ENCODE data around the gene TDG. TPM values are rescaled to one million over a fixed set of nuclear protein-coding genes. Genes with fewer than 3 reads are reported as not detected.

Gene TDG
- total RNA-seq, 1 donor from 2014 or later, result 33.9 TPM

DNA sequence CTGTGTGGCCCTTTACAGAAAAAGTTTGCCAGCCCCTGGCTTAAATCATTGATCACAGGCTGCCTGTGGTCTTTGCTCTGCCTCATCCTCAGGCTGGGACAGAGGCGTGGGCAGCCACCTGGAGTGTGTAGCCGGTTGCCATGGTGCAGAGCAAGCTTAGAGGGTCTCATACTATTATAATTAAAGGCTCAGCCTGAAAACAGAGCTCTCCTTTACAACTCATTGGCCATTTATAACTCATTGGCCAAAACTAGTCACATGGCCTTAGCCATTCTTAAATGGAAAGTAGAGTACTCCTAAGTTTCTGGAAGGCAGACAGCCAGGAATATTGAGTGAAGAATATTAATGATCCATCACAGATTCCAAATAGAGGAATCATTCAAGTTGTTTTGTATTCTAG, 32.4 kb upstream of the TDG start:
- H3K27ac Mint-ChIP-seq (ENCODE audit: unreplicated experiment), result no peak overlapping the region
- TF ChIP-seq, protein P1, sequence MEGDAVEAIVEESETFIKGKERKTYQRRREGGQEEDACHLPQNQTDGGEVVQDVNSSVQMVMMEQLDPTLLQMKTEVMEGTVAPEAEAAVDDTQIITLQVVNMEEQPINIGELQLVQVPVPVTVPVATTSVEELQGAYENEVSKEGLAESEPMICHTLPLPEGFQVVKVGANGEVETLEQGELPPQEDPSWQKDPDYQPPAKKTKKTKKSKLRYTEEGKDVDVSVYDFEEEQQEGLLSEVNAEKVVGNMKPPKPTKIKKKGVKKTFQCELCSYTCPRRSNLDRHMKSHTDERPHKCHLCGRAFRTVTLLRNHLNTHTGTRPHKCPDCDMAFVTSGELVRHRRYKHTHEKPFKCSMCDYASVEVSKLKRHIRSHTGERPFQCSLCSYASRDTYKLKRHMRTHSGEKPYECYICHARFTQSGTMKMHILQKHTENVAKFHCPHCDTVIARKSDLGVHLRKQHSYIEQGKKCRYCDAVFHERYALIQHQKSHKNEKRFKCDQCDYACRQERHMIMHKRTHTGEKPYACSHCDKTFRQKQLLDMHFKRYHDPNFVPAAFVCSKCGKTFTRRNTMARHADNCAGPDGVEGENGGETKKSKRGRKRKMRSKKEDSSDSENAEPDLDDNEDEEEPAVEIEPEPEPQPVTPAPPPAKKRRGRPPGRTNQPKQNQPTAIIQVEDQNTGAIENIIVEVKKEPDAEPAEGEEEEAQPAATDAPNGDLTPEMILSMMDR (IDR thresholded peaks at IDR 0.05), result no peak
- peaks cover 45% of the 10 kb centered on the region for H3K36me3 Mint-ChIP-seq (ENCODE audit: unreplicated experiment)
- no peaks in the 10 kb centered on the region for H3K9me3 Mint-ChIP-seq (ENCODE audit: unreplicated experiment)
- no peak overlapping the region for H3K4me3 Mint-ChIP-seq (ENCODE audit: unreplicated experiment)
- H3K4me1 Mint-ChIP-seq (ENCODE audit: unreplicated experiment), result peaks cover 45% of the 10 kb centered on the region
- DNase-seq (ENCODE audit: extremely low spot score, unreplicated experiment), result no peak
- no peaks in the 10 kb centered on the region for H3K27me3 Mint-ChIP-seq (ENCODE audit: unreplicated experiment)

DNA sequence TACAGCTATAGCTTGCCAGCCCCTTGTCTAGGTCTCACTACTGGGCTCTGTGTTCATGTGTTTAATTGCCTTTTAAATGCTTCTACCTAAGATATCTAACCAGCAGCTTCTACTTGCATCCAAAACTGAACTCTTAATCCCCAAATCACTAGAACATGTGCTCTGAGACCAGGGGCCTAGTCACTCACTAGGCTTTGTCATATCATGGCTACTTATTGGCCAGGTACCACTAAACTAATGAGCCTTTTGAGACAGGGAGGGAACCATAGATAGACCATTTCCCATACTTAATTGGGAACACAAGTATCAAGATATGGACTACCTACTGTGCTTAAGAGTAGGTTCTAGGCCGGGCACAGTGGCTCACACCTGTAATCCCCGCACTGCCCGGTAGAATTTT, 29.0 kb upstream of the TDG start:
- H3K36me3 Mint-ChIP-seq (ENCODE audit: unreplicated experiment), result peaks cover 74% of the 10 kb centered on the region
- no peak overlapping the region for H3K4me3 Mint-ChIP-seq (ENCODE audit: unreplicated experiment)
- H3K27me3 Mint-ChIP-seq (ENCODE audit: unreplicated experiment), result no peaks in the 10 kb centered on the region
- no peak overlapping the region for H3K27ac Mint-ChIP-seq (ENCODE audit: unreplicated experiment)
- H3K9me3 Mint-ChIP-seq (ENCODE audit: unreplicated experiment), result no peaks in the 10 kb centered on the region
- TF ChIP-seq, protein P1 (IDR thresholded peaks at IDR 0.05), result no peak
- DNase-seq (ENCODE audit: extremely low spot score, unreplicated experiment), result no peak
- peaks cover 29% of the 10 kb centered on the region for H3K4me1 Mint-ChIP-seq (ENCODE audit: unreplicated experiment)

DNA sequence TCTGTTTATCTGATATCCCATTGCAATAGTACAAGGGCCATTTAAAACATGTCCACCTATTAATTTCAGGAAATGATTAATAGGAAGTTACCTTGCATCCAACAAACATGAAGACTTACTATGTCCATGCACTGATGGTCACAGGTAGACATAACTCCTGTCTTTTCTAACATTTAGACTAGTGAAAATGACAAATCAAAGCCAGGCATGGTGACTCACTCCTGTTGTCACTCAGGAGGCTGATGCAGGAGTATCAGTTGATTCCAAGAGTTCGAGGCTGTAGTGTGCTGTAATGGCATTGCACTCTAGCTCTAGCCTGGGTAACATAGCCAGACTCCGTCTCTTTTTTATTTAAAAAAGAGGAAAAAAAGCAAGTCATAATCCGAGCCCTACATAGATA, 20.7 kb upstream of the TDG start:
- no peak overlapping the region for H3K27ac Mint-ChIP-seq (ENCODE audit: unreplicated experiment)

DNA sequence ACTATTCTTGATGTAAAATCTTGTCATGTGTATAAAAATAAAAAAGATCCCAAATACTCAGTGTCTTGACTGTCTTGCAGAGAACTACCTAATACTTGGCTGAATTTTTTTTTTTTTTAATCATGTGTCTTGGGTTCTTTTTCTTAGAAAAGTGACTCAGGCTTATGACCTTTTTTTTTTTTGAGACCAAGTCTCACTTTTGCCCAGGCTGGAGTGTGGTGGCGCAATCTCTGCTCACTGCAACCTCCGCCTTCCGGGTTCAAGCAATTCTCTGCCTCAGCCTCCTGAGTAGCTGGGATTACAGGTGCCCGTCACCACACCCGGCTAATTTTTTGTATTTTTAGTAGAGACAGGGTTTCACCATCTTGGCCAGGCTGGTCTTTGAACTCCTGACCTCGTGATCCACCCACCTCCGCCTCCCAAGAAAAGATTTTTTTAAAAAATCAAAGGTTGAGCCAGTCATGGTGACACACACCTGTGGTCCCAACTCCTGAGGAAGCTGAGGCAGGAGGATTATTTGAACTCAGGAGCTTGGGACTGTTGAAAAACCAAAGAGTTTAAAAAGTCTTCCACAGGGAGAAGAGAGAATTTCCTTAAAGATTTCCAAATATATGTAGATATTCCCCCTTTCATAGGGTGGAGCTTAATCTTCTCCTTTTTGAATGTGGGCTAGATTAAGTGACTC, 17.7 kb upstream of the TDG start:
- Mint-ChIP-seq H3K27ac (ENCODE audit: unreplicated experiment) (no peak overlapping the region), H3K4me3 (ENCODE audit: unreplicated experiment) (no peak overlapping the region), H3K36me3 (ENCODE audit: unreplicated experiment) (peaks cover 74% of the 10 kb centered on the region)

More for the DNA sequence above, 20.7 kb upstream of the TDG start:
- H3K9me3 Mint-ChIP-seq (ENCODE audit: unreplicated experiment), result no peaks in the 10 kb centered on the region
- TF ChIP-seq, protein P1 (IDR thresholded peaks at IDR 0.05), result no peak
- DNase-seq (ENCODE audit: extremely low spot score, unreplicated experiment), result no peak
- no peaks in the 10 kb centered on the region for H3K27me3 Mint-ChIP-seq (ENCODE audit: unreplicated experiment)
- H3K4me3 Mint-ChIP-seq (ENCODE audit: unreplicated experiment), result no peak overlapping the region
- no peaks in the 10 kb centered on the region for H3K4me1 Mint-ChIP-seq (ENCODE audit: unreplicated experiment)
- peaks cover 84% of the 10 kb centered on the region for H3K36me3 Mint-ChIP-seq (ENCODE audit: unreplicated experiment)

DNA sequence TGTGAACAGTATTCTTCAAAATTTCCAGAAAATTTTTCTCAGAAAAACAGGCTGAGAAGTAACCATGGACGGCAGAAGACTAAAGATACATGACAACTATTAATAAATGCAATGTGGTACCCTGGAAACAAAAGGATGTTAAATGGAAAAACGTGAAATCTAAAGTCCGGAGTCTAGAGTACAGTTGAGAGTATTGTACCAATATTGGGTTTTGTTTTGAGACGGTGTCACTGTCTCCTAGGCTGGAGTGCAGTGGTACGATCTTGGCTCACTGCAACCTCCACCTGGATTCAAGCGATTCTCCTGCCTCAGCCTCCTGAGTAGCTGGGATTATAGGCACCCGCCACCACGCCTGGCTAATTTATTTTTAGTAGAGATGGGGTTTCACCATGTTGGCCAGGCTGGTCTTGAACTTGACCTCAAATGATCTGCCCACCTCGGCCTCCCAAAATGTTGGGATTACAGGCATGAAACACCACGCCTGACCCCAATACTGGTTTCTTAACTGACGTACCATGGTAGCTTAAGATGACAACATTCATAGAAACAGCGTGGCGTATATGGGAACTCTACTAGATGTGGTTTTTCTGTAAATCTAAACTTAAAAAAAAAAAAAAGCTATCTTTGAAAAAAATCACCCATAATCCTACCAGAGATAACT, 16.8 kb upstream of the TDG start:
- H3K36me3 Mint-ChIP-seq (ENCODE audit: unreplicated experiment), result peaks cover 72% of the 10 kb centered on the region
- no peak for DNase-seq (ENCODE audit: extremely low spot score, unreplicated experiment)
- no peak overlapping the region for H3K27ac Mint-ChIP-seq (ENCODE audit: unreplicated experiment)
- no peaks in the 10 kb centered on the region for H3K9me3 Mint-ChIP-seq (ENCODE audit: unreplicated experiment)
- H3K27me3 Mint-ChIP-seq (ENCODE audit: unreplicated experiment), result no peaks in the 10 kb centered on the region
- H3K4me3 Mint-ChIP-seq (ENCODE audit: unreplicated experiment), result no peak overlapping the region
- TF ChIP-seq, protein P1 (IDR thresholded peaks at IDR 0.05), result no peak
- H3K4me1 Mint-ChIP-seq (ENCODE audit: unreplicated experiment), result no peaks in the 10 kb centered on the region

More for the DNA sequence above, 17.7 kb upstream of the TDG start:
- no peak for DNase-seq (ENCODE audit: extremely low spot score, unreplicated experiment)
- Mint-ChIP-seq H3K9me3 (ENCODE audit: unreplicated experiment) (no peaks in the 10 kb centered on the region), H3K4me1 (ENCODE audit: unreplicated experiment) (no peaks in the 10 kb centered on the region), H3K27me3 (ENCODE audit: unreplicated experiment) (no peaks in the 10 kb centered on the region)
- TF ChIP-seq, protein P1 (IDR thresholded peaks at IDR 0.05), result no peak
